Dedifferentiated amniotic fluid mesenchymal stem cell (primary cell): ENCODE data around the gene CDC7.
"Not testable (repeated sequence)": the region's sequence is repeated elsewhere in the genome, so short reads cannot be mapped to it uniquely, and the experiment has no call there.

ENCODE experiments used
- DNase-seq: peaks from one replicate; pipeline ENCODE4 v3.0.0-alpha.2; 2016; ENCODE audit errors: extremely low spot score

Gene CDC7

GRCh38 chr1:91510754-91511153 is 10.1 kb downstream of the CDC7 start:
- no peak for DNase-seq

- DNase-seq: peak; percentile 59
Observed at GRCh38 chr1:91511386-91511785, 10.7 kb downstream of the CDC7 start.

GRCh38 chr1:91513160-91513559 is 12.5 kb downstream of the CDC7 start:
- peak; percentile 57 for DNase-seq

GRCh38 chr1:91513706-91514105 is 13.1 kb downstream of the CDC7 start:
- no peak for DNase-seq

GRCh38 chr1:91515994-91516393 is 15.3 kb downstream of the CDC7 start:
- no peak for DNase-seq

- DNase-seq: not testable (repeated sequence)
Observed at GRCh38 chr1:91516605-91517004, 16.0 kb downstream of the CDC7 start.

- DNase-seq: not testable (repeated sequence)
Observed at GRCh38 chr1:91519167-91519566, 18.5 kb downstream of the CDC7 start.

- no peak for DNase-seq
Observed at GRCh38 chr1:91520942-91521507, 20.4 kb downstream of the CDC7 start.

GRCh38 chr1:91523482-91523881 is 22.8 kb downstream of the CDC7 start:
- no peak for DNase-seq

GRCh38 chr1:91526496-91526895 is 25.8 kb downstream of the CDC7 start:
- DNase-seq: no peak

GRCh38 chr1:91527266-91527765 is 26.7 kb downstream of the CDC7 start:
- DNase-seq: no peak

GRCh38 chr1:91527781-91528180 is 27.1 kb downstream of the CDC7 start:
- peak; percentile 49 for DNase-seq

GRCh38 chr1:91529856-91530255 is 29.2 kb downstream of the CDC7 start:
- DNase-seq: peak; percentile 47

- DNase-seq: no peak
Observed at GRCh38 chr1:91533361-91534024, 32.8 kb downstream of the CDC7 start.

- DNase-seq: no peak
Observed at GRCh38 chr1:91535441-91535840, 34.8 kb downstream of the CDC7 start.

- peak; percentile 45 for DNase-seq
Observed at GRCh38 chr1:91537281-91537986, 36.8 kb downstream of the CDC7 start.

- DNase-seq: no peak
Observed at GRCh38 chr1:91537987-91538304, 37.3 kb downstream of the CDC7 start.

GRCh38 chr1:91540910-91541309 is 40.3 kb downstream of the CDC7 start:
- DNase-seq: no peak

- DNase-seq: no peak
Observed at GRCh38 chr1:91541918-91542533, 41.4 kb downstream of the CDC7 start.

GRCh38 chr1:91545506-91546300 is 45.1 kb downstream of the CDC7 start:
- DNase-seq: no peak

GRCh38 chr1:91546301-91546581 is 45.6 kb downstream of the CDC7 start:
- DNase-seq: no peak

GRCh38 chr1:91546876-91547275 is 46.2 kb downstream of the CDC7 start:
- DNase-seq: no peak
